ENCODE data around the gene PDE4D.

The PDE4D gene

GRCh38 chr5:59126708-59127573 lies 766.6 kb downstream of the PDE4D start:
- peak; percentile 50 for DNase-seq (ENCODE audit: low read depth, low spot score)
- H3K4me3 ChIP-seq (ENCODE audit: low read depth, low read length) = peak overlapping the region; percentile 26
- in situ Hi-C loops (cut with HindIII; ENCODE audit: low sequenced_read_pairs) = no loop called here
- no peak for TF ChIP-seq CTCF (IDR thresholded peaks at IDR 0.05; ENCODE audit: low read depth, low read length)

GRCh38 chr5:59126016-59126707 lies 767.4 kb downstream of the PDE4D start:
- in situ Hi-C loops (cut with HindIII; ENCODE audit: low sequenced_read_pairs) = no loop called here
- DNase-seq (ENCODE audit: low read depth, low spot score) = peak; percentile 13
- no peak for TF ChIP-seq CTCF (IDR thresholded peaks at IDR 0.05; ENCODE audit: low read depth, low read length)
- no peak overlapping the region for H3K4me3 ChIP-seq (ENCODE audit: low read depth, low read length)

DNA sequence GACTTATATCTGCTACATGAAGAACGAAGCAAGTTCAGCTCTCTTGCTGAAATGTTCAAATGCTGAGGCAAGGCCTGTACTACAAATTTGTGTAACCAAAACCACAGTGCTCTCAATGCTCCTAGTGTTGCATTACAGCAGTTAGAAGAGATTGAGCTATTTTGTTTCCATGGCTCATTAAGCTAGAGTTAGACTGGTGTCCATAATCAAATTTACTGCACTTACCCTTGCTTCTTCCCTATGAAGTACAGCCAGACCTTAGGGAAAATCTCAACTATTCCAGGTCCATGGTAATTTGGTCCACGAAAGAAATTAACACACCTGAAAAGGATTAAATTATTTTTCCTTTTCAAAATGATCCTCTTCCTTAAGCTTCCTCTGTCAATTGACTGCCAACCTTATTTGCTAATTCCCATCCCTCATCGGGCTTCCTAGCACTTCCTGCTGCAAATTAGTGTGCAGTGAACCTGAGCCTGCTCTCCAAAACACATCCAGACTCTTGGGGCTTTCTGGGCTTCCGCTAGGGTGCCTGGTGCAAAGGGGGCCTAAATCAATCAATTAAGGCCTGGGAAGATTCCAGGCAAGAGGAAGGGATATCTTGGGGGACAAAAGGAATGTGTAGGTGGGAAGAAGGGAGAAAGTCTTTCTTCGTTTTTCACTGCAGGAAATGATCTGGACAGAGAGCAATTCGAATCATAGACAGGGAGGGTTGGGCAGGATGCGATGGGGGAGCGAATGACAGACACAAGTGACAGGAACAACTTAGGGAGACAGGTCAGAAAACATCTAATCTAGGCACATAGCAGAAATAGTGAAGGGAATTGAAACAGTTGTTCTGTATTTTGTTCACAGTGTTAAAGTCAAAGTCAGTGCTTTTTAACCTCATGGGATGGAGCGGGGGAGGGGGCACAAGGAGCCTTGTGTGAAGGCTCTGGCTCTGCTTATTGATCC lies 768.2 kb downstream of the PDE4D start:
- DNase-seq (ENCODE audit: low read depth, low spot score) = peak; percentile 37
- H3K4me3 ChIP-seq (ENCODE audit: low read depth, low read length) = no peak overlapping the region
- in situ Hi-C loops (cut with HindIII; ENCODE audit: low sequenced_read_pairs) = no loop called here
- TF ChIP-seq CTCF (IDR thresholded peaks at IDR 0.05; ENCODE audit: low read depth, low read length) = no peak

DNA sequence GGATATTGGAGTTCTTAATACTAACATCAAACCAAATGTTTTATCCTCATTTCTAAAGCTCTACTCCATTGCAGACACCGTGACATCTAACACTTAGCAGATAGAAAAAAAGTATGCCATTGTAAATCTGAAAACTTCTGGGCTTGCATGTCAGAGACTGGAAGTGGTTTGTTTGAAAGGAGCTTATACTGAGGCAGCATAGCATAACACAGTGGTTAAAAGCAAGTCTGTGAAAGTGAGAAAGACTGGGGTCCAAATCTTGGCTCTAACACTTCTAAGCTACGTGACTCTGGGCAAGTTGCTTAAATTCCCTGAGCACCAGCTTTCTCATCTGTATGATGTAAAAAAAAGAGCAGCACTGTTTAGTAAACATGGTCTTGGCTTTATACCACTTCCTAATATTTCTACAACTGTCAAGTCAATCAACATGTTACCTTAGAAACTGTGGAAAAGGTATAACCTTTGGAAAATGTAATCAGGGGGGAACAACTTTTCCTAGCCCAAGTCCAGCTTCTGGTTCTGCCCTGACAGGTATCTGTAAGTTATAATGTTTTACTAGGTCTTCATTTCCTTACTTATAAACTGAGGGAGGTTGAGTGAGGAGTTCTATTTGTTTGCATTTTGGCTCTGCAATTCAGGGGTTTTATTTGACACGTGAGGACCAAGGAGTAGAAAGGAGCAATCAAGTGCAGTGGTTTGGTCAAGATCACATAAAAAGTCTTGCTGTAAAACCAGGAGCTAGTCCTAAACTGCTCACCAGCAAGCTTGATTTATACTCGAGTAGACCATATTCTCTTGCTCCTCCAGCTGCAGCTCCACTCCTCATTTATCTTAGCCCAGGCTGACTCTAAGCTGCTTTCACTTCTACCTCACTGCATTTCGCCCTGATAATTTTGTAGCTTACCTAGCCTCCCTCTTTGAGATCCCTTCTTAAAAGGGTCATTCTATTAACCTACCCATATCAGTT lies 769.6 kb downstream of the PDE4D start:
- in situ Hi-C loops (cut with HindIII; ENCODE audit: low sequenced_read_pairs) = no loop called here

DNA sequence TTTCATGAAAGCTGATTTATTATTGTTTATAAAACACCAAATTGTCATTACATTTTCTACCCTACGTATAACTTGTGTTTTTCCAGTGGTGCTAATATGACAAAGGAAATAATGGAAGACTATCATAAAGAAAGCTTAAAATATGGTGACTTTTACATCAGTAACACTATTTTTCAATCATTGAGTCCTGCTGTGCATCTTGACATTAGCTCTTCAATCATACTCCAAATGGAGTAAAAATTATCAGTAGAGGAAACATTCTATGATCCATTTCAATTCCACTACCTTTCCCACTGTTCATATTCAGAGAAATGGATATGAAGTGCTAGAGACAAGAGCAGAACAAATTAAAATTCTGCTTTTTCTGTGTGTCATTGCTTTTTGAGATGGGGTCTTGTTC lies 774.0 kb downstream of the PDE4D start:
- TF ChIP-seq CTCF (IDR thresholded peaks at IDR 0.05; ENCODE audit: low read depth, low read length) = no peak
- DNase-seq (ENCODE audit: low read depth, low spot score) = no peak
- in situ Hi-C loops (cut with HindIII; ENCODE audit: low sequenced_read_pairs) = no loop called here
- no peak overlapping the region for H3K4me3 ChIP-seq (ENCODE audit: low read depth, low read length)

More for the DNA sequence above, 769.6 kb downstream of the PDE4D start:
- DNase-seq (ENCODE audit: low read depth, low spot score) = no peak
- H3K4me3 ChIP-seq (ENCODE audit: low read depth, low read length) = no peak overlapping the region
- TF ChIP-seq CTCF (IDR thresholded peaks at IDR 0.05; ENCODE audit: low read depth, low read length) = no peak

Measured in astrocyte of the spinal cord (primary cell).